C4-2B (cell line): ENCODE data around the gene KCNH6.

ENCODE experiments used
- H3K27ac ChIP-seq: fragments of 450-650 bp; 2 replicates; pipeline ENCODE4 v1.5.1; 2017
- CTCF ChIP-seq: fragments of 450-650 bp; conservative IDR thresholded peaks from 2 replicates; pipeline ENCODE4 v1.5.1; 2017; ENCODE audit warnings: mild to moderate bottlenecking
- ZFX ChIP-seq: fragments of 450-650 bp; IDR thresholded peaks from 2 replicates; pipeline ENCODE4 v1.6.1; 2017

Gene KCNH6

GRCh38 chr17:63544467-63545301 lies 21.5 kb downstream of the KCNH6 start:
- TF ChIP-seq CTCF (no peak), ZFX (no peak)
- no peak overlapping the region for H3K27ac ChIP-seq

GRCh38 chr17:63546308-63547082 lies 23.3 kb downstream of the KCNH6 start:
- TF ChIP-seq ZFX (no peak), CTCF (no peak)
- H3K27ac ChIP-seq, result no peak overlapping the region

GRCh38 chr17:63547083-63547523 lies 23.9 kb downstream of the KCNH6 start:
- TF ChIP-seq CTCF, result no peak
- no peak for TF ChIP-seq ZFX
- no peak overlapping the region for H3K27ac ChIP-seq

- H3K27ac ChIP-seq, result peak overlapping the region; percentile 90
These were observed 26.3 kb downstream of the KCNH6 start for GRCh38 chr17:63549289-63549945.

GRCh38 chr17:63549946-63550816 lies 27.0 kb downstream of the KCNH6 start, which contains the start of gene DCAF7:
DCAF7 (plus strand) TSS chr17:63550477; CDS start chr17:63550678, 201 bp downstream.
- no peak for TF ChIP-seq CTCF
- peak; percentile 81; the same call in 1 of the 2 replicates for TF ChIP-seq ZFX
- peak within 1 kb of the TSS; percentile 90 for H3K27ac ChIP-seq

More at GRCh38 chr17:63549289-63549945, 26.3 kb downstream of the KCNH6 start:
- TF ChIP-seq CTCF, result no peak
- TF ChIP-seq ZFX, result no peak

GRCh38 chr17:63550817-63551639 lies 27.9 kb downstream of the KCNH6 start:
- peak overlapping the region; percentile 90 for H3K27ac ChIP-seq
- TF ChIP-seq ZFX, result peak; percentile 70
- no peak for TF ChIP-seq CTCF
